Panc1 (cell line): Measurements from ENCODE around the gene LHX3. TPM values are rescaled to one million over a fixed set of nuclear protein-coding genes. Genes with fewer than 3 reads are reported as not detected.

Experiments
- ATAC-seq: fragments of 200-7000 bp; cut with Tn5 transposase; 2 replicates; pipeline ENCODE4 v1.9.1; 2020; ENCODE audit warnings: mild to moderate bottlenecking, moderate library complexity
- BruUV-seq: library from RNA; stranded (reverse); fragments of 400-500 nt; replicated peaks from 2 replicates; lab custom pipeline; 2021; lab: Mats Ljungman, UMichigan
- CTCF ChIA-PET: fragments of 300-600 bp; sonication (Branson Sonifier 250); formaldehyde crosslinking; loops from one replicate; lab custom pipeline; 2022; ENCODE audit warnings: antibody characterized with exemption; lab: Charles Lee
- POLR2A ChIA-PET: fragments of 300-600 bp; sonication (Branson Sonifier 250); formaldehyde crosslinking; loops from one replicate; lab custom pipeline; 2022; ENCODE audit warnings: antibody characterized with exemption; lab: Charles Lee
- DNase-seq: peaks from one replicate; pipeline ENCODE4 v3.0.0-alpha.2; 2010; ENCODE audit warnings: low read depth, low spot score
- H3K27ac ChIP-seq: 2 replicates; pipeline ENCODE4 v1.5.1; 2011; ENCODE audit warnings: mild to moderate bottlenecking, low read length, inconsistent platforms
- H3K27me3 ChIP-seq: fragments of 200-500 bp; sonication (Bioruptor generic); 2 replicates; pipeline ENCODE4 v1.6.0; 2014; ENCODE audit warnings: low read length, inconsistent platforms; ENCODE audit not compliant: control insufficient read depth, insufficient read depth
- H3K36me3 ChIP-seq: fragments of 200-500 bp; sonication (Bioruptor generic); 2 replicates; pipeline ENCODE4 v1.5.1; 2014; ENCODE audit warnings: inconsistent platforms, mild to moderate bottlenecking, low read length, moderate library complexity; ENCODE audit not compliant: control insufficient read depth, insufficient read depth
- H3K4me1 ChIP-seq: 2 replicates; pipeline ENCODE4 v1.5.1; 2011; ENCODE audit warnings: inconsistent platforms, mild to moderate bottlenecking, low read length, moderate library complexity; ENCODE audit not compliant: control insufficient read depth, insufficient read depth
- H3K4me3 ChIP-seq, 2 experiments: 2 replicates each; pipeline ENCODE4 v1.5.1; 2011 to 2012; ENCODE audit warnings: low read depth in 2 of 2, low read length in 2 of 2, mild to moderate bottlenecking in 2 of 2, inconsistent platforms in 1 of 2, moderate library complexity in 1 of 2
- H3K9me3 ChIP-seq: fragments of 200-500 bp; sonication (Bioruptor generic); 2 replicates; pipeline ENCODE4 v1.5.1; 2014; ENCODE audit warnings: low read depth, mild to moderate bottlenecking, inconsistent platforms, low read length, moderate library complexity; ENCODE audit not compliant: control insufficient read depth, insufficient read depth
- POLR2AphosphoS5 ChIP-seq: IDR thresholded peaks from 2 replicates; pipeline ENCODE4 v1.6.1; 2012; ENCODE audit warnings: mild to moderate bottlenecking, low read depth, low read length, moderate library complexity
- SIN3A ChIP-seq: IDR thresholded peaks from 2 replicates; pipeline ENCODE4 v1.6.1; 2012; ENCODE audit warnings: low read depth, mild to moderate bottlenecking, low read length, moderate library complexity, borderline replicate concordance; ENCODE audit not compliant: insufficient read depth
- TCF7L2 ChIP-seq: IDR thresholded peaks from 2 replicates; pipeline ENCODE4 v1.6.1; 2011; ENCODE audit warnings: mild to moderate bottlenecking, low read depth, low read length, inconsistent platforms
- in situ Hi-C: cut with HindIII; loops from 2 replicates; pipeline ENCODE4 v1.10.0; 2016; ENCODE audit warnings: low sequenced_read_pairs, low pct_unique_long_range_greater_than_20kb
- intact Hi-C: fragments of 100-400 bp; cut with micrococcal nuclease; formaldehyde crosslinking; loops from one replicate; pipeline ENCODE4 v1.10.0; 2022; ENCODE audit not compliant: unreplicated experiment
- total RNA-seq: library from RNA; stranded (reverse); gene quantifications from one replicate; pipeline ENCODE4 v1.2.1, GENCODE V29; 2021; ENCODE audit not compliant: unreplicated experiment
- TF ChIP-seq, protein P1 (sequence below), 2 experiments: IDR thresholded peaks; 2 replicates each; pipeline ENCODE4 v1.6.1; 2011 to 2012; ENCODE audit warnings: low read depth in 2 of 2, control low read depth in 1 of 2, low read length in 1 of 2, mild to moderate bottlenecking in 1 of 2, moderate library complexity in 1 of 2; ENCODE audit not compliant: insufficient read depth in 1 of 2
- TF ChIP-seq, protein P2 (sequence below): fragments of 450-650 bp; IDR thresholded peaks from 2 replicates; pipeline ENCODE4 v1.5.1; 2017; ENCODE audit warnings: mild to moderate bottlenecking

Gene LHX3
- total RNA-seq, 1 experiment from 2014 or later = 0.13 TPM

DNA sequence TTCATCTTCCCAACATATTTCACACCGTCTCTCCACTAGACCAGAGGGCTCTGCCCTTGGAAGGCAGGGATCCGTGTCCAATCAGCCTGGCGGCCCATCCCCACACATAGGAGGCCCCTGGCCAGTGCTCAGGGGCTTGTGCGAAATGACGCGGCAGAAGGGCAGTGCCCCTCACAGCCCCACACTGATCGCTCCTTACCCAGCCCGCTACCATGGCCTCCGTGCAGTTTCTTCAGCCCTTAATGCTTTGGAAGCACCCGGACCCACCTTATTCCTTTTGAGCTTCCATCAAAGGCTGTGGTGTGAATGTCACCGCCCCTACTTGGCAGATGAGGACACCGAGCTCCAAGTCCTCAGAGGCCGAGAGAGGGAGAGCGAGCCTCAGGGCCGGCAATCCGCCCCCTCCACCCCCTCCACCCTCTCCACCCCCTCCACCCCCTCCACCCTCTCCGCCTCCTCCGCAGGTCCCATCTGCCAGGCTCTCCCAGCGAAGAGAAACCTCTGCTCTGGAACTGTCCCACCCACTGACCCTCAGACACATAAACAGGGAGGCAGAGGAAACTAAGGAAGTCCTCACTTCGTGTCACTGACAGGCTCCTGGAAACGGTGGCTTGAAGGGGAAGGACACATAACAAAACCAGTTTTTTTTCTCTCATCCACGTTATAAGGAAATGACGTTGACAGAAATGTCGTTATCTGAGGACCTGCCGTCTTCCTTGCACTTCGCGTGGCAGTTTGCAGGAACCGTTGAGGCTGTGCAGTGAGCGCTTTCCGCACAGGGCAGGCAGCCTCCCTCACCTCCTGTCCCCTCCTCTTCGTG is 26.8 kb upstream of the LHX3 start:
- Histone ChIP-seq H3K27ac (no peak overlapping the region), H3K4me1 (peaks cover 10% of the 10 kb centered on the region), H3K36me3 (no peaks in the 10 kb centered on the region), H3K4me3 (no peak overlapping the region), H3K9me3 (no peaks in the 10 kb centered on the region), H3K27me3 (no peaks in the 10 kb centered on the region)
- ChIA-PET POLR2A (no interaction called here), CTCF (interaction anchor here (0.6 kb wide), 1 partner anchor 609 kb away, joined by 3 read pairs; no protein-coding TSS in a partner anchor)
- ATAC-seq (no peak), DNase-seq (no peak)
- BruUV-seq = no TSS peak
- in situ Hi-C loops = no loop called here
- intact Hi-C loops = no loop called here
- TF ChIP-seq SIN3A (no peak), TCF7L2 (no peak), POLR2AphosphoS5 (no peak)
- TF ChIP-seq, protein P1, sequence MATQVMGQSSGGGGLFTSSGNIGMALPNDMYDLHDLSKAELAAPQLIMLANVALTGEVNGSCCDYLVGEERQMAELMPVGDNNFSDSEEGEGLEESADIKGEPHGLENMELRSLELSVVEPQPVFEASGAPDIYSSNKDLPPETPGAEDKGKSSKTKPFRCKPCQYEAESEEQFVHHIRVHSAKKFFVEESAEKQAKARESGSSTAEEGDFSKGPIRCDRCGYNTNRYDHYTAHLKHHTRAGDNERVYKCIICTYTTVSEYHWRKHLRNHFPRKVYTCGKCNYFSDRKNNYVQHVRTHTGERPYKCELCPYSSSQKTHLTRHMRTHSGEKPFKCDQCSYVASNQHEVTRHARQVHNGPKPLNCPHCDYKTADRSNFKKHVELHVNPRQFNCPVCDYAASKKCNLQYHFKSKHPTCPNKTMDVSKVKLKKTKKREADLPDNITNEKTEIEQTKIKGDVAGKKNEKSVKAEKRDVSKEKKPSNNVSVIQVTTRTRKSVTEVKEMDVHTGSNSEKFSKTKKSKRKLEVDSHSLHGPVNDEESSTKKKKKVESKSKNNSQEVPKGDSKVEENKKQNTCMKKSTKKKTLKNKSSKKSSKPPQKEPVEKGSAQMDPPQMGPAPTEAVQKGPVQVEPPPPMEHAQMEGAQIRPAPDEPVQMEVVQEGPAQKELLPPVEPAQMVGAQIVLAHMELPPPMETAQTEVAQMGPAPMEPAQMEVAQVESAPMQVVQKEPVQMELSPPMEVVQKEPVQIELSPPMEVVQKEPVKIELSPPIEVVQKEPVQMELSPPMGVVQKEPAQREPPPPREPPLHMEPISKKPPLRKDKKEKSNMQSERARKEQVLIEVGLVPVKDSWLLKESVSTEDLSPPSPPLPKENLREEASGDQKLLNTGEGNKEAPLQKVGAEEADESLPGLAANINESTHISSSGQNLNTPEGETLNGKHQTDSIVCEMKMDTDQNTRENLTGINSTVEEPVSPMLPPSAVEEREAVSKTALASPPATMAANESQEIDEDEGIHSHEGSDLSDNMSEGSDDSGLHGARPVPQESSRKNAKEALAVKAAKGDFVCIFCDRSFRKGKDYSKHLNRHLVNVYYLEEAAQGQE (IDR thresholded peaks at IDR 0.05; ENCODE audit: insufficient read depth in 1 of 2, low read depth in 2 of 2, low read length in 1 of 2) = no peak
- TF ChIP-seq, protein P2, sequence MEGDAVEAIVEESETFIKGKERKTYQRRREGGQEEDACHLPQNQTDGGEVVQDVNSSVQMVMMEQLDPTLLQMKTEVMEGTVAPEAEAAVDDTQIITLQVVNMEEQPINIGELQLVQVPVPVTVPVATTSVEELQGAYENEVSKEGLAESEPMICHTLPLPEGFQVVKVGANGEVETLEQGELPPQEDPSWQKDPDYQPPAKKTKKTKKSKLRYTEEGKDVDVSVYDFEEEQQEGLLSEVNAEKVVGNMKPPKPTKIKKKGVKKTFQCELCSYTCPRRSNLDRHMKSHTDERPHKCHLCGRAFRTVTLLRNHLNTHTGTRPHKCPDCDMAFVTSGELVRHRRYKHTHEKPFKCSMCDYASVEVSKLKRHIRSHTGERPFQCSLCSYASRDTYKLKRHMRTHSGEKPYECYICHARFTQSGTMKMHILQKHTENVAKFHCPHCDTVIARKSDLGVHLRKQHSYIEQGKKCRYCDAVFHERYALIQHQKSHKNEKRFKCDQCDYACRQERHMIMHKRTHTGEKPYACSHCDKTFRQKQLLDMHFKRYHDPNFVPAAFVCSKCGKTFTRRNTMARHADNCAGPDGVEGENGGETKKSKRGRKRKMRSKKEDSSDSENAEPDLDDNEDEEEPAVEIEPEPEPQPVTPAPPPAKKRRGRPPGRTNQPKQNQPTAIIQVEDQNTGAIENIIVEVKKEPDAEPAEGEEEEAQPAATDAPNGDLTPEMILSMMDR = no peak

DNA sequence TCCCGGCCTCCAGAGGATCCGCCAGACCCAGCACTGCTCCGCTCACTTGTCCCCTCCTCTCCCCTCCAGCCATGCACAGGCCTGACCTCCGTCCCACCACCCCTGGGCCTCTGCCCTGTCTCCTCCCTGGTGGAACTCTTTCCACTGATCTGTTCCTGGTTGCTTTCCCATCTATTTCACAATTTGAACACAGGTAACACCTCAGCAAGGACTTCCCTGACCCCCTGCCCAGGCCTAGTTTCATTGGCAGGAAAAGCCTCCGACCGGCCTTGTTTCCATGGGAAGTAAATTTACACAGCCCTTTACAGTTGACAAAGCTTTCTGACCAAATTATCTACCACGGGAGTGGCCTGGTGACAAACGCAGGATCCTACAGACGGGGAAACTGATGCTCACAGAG is 25.8 kb upstream of the LHX3 start:
- Histone ChIP-seq H3K9me3 (no peaks in the 10 kb centered on the region), H3K4me3 (no peak overlapping the region), H3K4me1 (peaks cover 10% of the 10 kb centered on the region), H3K27ac (no peak overlapping the region), H3K36me3 (no peaks in the 10 kb centered on the region), H3K27me3 (no peaks in the 10 kb centered on the region)
- POLR2A ChIA-PET = no interaction called here
- CTCF ChIA-PET = no interaction called here
- TF ChIP-seq SIN3A = no peak
- TF ChIP-seq POLR2AphosphoS5 = no peak
- TF ChIP-seq, protein P1 (IDR thresholded peaks at IDR 0.05; ENCODE audit: insufficient read depth in 1 of 2, low read depth in 2 of 2, low read length in 1 of 2) = no peak
- no TSS peak for BruUV-seq
- no peak for DNase-seq
- no peak for ATAC-seq
- intact Hi-C loops (no loop called here), in situ Hi-C loops (no loop called here)
